HG03108 (cell line): ENCODE results near the gene CRY2.

Source experiments
- ATAC-seq: cut with Tn5 transposase; IDR thresholded peaks from one replicate; pipeline ENCODE4 v1.9.1; 2021; ENCODE audit warnings: moderate library complexity; ENCODE audit not compliant: unreplicated experiment

The CRY2 gene

DNA sequence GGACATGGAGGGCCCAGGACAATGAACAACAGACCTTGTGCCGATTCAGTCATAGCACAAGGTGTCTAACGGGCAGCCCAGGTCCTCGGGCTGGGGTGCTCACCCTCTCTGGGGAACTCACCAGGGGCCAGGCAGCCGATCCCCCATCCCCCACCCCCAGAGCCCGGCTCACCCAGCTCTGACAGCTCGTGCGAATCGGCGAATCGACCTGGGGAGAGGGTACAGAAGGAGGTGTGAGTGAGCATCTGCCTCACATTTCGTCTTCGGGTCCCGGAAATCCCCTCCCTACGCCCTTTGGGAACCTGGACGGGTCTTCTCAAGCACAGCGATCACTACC, 70.0 kb downstream of the CRY2 start:
- no peak for ATAC-seq

DNA sequence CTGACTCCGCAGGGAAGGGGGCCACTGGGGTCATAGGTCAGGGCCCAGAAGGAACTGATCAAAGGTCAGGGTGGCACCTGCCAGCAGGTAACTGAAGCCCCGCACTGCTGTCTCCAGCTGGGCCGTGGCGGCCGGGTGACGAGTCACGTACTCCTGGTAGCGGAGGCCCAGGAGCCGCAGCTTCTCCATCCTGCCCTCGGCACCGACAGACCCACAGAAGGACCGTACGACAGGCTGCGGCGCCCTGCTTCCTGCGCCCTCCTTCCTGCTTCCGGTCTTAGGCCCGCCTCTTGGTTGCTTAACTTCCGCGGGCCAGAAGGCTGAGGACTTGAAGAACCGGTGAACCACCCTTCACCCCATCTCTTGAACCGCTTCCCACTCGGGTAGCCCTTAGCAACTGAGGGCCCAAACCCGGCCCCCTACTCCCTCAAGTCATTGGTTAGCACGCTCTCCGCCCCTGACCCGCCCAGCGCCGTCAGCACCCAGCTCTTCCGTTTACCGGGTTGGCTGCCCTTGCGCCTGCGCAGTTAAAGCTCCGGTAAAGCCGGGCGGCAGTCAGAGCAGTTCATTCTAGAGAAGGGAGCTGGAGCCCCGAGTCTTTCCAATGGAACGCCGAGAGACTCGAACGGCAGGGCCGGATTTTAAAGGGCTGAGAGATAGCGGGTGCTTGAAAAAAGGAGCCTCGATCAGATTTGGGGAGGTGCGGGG, 70.5 kb downstream of the CRY2 start, which contains the start of gene PEX16:
TSS of gene PEX16 (minus strand) at position 255 of the 708 bp plus-strand sequence. CDS start at position 189, 66 bp downstream.
- ATAC-seq, result peak; percentile 85

DNA sequence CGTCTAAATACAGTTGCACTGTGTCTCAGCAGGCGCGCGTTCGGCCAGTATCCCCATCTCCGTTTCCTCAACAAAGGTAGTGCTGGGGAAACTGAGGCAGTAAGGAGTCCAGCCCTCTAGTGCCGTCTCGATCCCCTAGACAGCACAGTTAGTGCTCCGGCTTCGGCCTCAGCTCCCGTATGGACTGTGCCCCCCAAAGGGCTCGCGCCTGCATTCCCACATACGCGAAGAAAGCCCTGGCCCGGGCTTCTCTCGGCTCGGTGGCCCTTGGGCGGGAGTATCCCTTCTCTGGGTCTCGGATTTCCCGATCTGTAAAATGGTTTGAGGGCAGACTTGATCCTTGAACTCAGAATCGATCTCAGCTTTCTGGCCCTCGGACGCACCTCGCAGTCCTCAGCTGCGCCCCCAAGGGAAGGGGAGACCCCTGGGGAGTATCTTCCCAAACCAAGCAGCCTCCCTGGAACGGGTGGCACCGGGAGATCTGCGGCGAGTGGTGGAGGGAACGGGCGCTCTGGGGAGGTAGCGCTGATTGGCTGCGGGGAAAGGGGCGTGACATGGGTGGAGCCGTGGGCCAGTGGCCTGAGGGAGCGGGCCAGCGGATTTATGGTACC, 71.2 kb downstream of the CRY2 start:
- ATAC-seq, result peak; percentile 38

DNA sequence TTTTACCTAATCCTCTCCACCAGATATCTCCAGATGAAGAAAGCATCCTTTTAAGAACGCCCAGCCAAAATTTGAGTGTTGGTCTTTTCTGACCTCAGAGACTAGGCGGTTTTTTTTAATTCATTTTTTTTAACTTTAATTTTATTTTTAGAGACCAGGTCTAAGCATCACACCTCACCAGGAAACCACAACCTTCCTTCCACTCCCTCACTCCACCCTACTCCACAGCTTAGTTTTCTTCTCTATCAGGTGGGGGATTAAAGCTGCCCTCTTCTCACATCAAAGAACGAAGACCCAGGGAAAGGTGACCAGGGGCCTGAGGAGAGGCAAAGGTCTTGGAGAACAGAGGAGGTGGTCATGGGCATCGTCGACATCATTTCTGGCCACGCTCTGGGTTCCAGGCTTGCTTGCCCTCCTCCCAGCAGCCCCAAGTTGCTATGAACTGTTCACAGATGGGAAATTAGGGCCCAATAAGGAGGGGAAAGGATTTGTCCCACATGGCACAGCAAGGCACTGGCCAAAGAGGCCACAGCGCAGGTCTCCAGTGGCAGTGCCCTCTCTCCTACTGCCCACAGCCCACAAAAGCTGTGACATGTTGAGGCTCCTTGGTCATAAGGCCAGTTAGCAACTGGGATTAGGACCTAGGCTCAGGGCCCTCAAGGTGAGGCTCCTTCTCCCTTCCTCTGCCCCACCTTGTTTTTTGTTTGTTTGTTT, 71.8 kb downstream of the CRY2 start:
- ATAC-seq, result no peak

DNA sequence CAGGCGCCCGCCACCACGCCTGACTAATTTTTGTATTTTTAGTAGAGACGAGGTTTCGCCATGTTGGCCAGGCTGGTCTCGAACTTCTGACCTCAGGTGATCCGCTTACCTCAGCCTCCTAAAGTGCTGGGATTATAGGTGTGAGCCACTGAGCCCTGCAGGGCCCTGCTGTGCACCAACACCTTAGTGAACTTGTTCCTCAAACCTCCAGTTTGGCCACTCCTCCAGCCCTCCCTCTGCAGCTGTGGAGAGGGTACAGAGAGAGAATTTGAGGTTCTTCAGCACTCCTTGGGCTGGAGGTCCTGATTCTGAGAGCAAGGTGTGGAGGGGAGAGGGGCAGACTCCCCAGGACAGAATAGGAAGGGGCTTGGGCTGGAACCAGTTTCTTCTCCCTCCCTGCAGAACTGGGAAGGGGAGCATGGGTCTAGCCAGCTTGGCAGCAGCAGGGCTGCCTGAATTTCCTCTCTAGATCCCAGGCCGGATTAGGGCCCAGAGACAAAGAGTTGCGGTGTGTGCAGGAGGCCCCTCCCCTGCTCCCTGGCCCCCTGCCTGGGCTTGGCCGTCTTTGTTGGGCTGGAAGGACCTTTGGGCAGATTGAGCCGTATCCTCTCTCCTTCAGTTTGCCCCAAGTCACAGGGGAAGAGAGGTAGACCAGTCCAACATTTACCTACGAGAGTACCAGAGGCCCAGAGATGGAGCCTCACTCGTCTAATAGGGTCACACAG, 72.7 kb downstream of the CRY2 start:
- ATAC-seq, result no peak

DNA sequence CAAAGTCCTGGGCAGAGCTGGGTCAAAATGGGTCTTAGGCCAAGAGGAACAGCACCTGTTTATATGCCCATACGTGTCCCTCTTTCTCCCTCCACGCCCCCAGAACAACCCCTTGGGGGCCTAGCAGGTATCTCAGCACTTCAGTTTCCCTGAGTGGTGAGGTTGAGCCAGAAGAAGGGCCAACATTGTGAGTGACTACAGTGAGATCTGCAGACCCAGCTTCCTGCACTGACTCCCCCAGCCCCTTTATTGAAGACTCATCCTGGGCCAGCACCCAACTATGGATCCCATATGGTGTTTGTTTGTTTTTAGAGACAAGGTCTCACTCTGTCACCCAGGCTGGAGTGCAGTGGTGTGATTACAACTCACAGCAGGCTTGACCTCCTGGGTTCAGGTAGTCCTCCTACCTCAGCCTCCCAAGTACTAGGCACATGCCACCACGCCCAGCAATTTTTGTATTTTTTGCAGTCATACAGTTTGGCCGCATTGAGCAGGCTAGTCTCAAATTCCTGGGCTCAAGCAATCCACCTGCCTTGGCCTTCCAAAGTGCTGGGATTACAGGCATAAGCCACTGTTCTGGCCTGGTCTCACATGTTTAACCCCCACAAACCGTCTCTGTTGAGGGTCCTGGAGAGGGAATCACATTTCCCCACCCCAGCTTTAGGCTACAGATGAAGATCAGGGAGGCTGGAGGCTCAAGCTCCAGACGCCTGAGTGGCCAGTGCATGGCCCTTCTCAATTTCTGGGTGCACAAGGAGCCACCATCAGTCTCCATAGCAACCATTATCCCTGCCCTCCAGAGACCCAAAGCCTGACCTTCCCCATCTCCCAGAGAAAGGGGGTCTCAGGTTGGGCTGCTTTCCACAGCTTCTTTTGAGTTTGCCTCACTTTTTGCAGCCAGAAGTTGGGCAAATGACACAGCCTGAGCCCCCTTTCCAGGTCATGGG, 73.5 kb downstream of the CRY2 start:
- no peak for ATAC-seq

DNA sequence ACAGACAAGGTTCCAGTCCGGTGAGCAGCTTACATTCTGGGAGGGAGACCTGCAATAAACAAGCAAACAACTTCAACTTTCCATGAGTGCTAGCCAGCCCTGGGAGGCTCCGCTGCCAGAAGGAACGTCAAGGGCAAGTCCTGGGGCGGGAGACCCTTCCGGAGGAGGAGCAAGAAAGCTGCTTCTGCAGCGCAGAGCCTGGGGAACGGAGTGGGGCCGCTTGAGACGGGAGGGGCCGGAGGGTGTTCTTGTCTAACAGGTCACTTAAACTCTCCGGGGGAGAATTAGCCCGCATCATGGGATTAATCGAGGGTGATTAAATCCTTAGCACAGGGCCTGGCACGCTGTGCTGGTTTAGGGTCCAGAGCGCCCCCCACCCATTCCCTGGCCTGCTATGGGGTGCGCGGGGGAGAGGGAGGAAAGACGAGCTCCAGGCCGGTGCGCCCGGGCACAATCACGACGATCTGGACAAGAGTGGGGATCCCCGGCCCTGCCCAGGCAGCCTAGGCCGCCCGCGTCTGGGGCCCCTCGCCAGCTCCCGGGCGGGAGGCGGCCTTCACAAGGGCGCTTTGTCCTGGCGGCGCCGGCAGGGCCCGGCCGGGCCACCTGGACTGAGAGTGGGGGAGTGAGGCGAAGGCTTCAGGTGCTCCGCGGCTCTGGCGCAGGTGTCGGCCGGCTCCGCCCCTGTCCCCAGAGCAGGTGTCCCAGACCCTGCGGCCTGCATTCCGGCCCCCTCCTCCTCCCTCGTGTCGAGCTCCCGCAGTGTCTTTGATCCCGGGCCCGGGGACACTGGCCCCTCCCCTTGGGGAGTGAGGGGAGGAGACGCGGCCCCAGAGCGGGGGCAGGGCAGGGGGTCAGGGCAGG, 74.5 kb downstream of the CRY2 start:
- ATAC-seq, result no peak

DNA sequence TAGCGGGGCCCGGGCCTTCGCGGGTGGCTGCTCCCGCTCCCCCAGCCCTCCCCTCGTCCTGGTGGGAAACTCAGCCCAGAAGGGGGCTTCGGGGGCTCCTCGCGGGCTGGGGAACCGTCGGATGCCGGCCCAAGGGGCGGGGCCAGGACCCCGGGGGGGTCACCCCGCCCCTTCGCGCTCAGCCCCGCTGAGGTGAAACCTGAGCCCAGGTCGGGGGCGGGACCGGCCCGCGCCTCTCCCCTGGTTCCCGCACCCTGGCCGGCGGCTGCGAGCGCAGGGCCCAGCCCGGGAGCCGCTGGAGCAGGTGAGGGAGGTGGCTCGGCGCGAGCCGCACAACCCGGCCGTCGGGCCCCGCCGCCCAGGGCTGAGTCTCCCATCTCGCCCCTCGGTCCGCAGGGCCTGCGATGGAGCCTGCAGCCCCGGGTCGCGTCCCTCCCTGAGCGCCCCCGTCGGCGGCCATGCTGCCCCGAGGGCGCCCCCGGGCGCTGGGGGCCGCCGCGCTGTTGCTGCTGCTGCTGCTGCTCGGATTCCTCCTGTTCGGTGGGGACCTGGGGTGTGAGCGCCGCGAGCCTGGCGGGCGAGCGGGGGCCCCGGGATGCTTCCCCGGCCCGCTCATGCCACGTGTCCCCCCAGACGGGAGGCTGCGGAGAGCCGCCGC, 75.3 kb downstream of the CRY2 start, which contains the start of gene LARGE2:
TSS of gene LARGE2 (plus strand) at position 232 of the 658 bp plus-strand sequence. CDS start at position 459, 227 bp downstream.
- ATAC-seq, result no peak

DNA sequence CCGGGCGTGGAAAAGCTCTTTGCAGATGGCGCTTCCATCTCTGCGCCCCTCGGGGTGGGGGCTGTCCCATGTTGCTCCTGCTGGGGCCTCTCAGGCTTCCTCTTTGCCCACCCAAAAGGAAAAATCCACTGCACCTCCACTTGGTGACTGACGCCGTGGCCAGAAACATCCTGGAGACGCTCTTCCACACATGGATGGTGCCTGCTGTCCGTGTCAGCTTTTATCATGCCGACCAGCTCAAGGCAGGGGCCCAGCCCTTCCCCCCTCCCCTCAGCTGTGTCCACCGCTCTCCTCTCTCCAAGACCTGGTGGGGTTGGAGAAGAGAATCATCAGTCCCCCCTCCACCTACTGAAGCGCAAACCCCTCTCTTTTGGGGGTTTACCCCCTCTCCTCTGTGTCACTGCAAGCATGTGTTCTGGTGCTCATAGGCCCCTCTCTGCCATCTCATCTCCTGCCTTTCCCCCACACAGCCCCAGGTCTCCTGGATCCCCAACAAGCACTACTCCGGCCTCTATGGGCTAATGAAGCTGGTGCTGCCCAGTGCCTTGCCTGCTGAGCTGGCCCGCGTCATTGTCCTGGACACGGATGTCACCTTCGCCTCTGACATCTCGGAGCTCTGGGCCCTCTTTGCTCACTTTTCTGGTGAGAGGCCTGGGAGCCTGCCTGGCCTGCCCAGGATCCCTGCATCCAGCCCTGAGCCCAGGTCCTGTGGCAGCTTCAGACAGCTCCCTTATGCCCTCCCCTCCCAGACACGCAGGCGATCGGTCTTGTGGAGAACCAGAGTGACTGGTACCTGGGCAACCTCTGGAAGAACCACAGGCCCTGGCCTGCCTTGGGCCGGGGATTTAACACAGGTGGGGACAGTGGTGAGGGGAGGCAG, 77.0 kb downstream of the CRY2 start:
- ATAC-seq, result no peak

DNA sequence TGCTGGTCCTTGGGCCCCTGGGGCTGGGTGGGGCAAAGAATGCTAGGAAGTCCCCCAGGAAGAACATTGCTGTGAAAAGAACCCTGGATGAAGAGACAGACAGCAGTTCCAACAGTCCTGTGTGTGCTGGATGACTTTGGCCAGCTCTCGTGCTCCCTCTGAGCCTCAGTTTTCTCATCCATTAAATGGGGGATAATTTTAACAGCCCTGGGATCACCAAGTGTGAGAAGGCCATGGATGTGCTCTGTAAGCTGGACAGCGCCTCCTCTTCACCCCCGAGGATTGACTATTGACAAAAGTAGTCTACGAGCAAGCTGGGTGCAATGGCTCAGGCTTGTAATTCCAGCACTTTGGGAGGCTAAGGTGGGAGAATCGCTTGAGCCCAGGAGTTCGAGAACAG, 77.7 kb downstream of the CRY2 start:
- no peak for ATAC-seq

DNA sequence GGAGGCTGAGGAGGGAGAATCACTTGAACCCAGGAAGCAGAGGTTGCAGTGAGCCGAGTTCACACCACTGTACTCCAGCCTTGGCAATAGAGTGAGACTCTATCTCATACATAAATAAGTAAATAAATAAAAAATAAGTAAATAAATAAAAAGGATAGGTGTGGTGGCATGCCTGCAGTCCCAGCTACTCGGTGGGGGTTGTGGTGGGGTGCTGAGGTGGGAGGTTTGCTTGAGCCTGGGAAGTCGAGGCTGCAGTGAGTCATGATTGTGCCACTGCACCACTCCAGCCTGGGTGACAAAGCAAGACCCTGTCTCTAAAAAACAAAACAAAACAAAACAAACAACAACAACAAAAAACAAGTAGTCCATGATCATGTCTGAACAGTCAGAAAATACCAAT, 78.3 kb downstream of the CRY2 start:
- no peak for ATAC-seq

DNA sequence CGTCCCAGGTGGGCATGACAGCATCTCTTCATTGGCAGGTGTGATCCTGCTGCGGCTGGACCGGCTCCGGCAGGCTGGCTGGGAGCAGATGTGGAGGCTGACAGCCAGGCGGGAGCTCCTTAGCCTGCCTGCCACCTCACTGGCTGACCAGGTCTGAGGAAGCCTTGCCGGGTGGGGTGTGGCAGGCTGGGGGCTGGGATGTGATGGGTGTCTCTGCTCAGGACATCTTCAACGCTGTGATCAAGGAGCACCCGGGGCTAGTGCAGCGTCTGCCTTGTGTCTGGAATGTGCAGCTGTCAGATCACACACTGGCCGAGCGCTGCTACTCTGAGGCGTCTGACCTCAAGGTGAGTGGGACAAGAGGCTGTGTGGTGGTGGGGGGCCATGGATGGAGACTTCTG, 78.7 kb downstream of the CRY2 start:
- ATAC-seq, result no peak

DNA sequence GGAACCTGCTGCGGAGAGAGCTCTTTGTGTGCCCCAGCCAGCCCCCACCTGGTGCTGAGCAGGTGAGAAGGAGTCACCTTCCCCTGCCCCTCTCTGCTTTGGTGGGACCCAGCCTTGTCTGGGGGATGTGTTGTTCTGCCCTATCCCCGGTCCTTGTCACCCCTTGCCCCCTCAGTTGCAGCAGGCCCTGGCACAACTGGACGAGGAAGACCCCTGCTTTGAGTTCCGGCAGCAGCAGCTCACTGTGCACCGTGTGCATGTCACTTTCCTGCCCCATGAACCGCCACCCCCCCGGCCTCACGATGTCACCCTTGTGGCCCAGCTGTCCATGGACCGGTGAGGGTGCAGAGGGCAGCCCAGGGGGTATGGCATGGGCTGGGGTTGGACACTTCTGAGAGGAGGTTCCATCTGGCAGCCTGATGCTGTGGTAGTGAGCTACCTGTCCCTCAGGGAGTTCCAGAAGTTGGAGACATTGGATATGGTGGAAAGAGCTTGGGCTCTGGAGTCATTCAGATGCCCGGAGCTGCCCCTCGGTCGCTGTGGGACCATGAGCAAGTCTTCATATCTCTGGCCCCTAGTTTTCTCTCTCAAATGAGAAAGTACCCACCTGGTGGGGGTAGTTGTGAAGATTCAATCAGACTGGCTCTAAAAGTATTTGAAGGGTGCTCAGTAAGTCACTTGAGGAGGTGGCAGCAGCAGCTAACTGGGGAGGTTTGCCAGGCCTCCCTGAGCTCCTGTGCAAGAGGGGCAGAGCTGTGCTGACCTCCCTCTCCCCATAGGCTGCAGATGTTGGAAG, 79.5 kb downstream of the CRY2 start:
- no peak for ATAC-seq

DNA sequence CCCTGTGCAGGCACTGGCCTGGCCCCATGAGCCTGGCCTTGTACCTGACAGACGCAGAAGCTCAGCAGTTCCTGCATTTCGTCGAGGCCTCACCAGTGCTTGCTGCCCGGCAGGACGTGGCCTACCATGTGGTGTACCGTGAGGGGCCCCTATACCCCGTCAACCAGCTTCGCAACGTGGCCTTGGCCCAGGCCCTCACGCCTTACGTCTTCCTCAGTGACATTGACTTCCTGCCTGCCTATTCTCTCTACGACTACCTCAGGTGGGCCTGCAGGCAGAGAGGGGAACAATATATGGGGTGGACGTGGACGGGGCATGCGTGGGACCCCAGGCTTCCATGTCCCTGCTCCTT, 80.0 kb downstream of the CRY2 start:
- no peak for ATAC-seq

DNA sequence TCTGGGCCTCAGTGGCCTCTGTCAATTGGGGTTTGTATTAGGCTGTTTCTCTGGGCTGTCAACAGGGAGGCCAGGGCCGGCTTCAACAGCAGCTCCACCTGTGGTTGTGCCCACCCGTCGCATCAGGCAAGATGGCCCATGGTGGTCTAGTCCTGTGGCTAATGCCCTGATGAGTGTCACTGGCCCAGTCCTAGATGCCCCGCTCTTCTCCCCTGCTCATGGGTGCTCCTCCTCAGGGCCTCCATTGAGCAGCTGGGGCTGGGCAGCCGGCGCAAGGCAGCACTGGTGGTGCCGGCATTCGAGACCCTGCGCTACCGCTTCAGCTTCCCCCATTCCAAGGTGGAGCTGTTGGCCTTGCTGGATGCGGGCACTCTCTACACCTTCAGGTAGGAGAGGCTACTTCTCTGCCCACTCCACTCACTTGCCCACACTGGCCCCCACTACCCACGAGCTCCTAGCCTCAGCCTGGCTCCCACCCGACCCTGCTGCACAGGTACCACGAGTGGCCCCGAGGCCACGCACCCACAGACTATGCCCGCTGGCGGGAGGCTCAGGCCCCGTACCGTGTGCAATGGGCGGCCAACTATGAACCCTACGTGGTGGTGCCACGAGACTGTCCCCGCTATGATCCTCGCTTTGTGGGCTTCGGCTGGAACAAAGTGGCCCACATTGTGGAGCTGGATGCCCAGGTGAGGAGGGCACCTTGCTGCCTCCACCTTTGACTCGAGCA, 80.6 kb downstream of the CRY2 start:
- no peak for ATAC-seq

DNA sequence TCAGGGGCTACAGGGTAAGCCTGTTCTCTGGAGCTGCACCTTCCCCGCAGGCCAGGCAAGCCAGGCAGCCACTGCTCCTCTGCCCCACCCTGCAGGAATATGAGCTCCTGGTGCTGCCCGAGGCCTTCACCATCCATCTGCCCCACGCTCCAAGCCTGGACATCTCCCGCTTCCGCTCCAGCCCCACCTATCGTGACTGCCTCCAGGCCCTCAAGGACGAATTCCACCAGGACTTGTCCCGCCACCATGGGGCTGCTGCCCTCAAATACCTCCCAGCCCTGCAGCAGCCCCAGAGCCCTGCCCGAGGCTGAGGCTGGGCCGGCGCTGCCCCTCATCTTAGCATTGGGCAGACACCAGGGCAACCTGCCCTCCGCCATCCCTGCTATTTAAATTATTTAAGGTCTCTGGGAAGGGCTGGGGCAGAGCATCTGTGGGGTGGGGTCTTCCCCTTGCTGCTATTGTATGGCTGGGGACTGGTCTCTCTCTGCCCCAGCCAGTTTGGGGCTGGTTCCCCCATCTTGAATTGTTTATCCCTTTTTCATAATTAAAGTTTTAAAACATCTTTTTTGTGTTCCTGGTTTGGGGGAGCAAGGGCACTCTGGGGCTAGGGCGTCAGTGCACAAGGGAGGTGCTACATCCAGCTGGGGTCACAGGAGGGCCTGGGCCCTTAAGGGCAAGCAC, 81.4 kb downstream of the CRY2 start:
- no peak for ATAC-seq
